H7 (cell line): ENCODE data around the gene TMEM170B. TPM values are rescaled to one million over a fixed set of nuclear protein-coding genes. Genes with fewer than 3 reads are reported as not detected.

Experiments
- DNase-seq: peaks from one replicate; pipeline ENCODE4 v3.0.0; 2012
- H3K27me3 ChIP-seq: 2 replicates; pipeline ENCODE4 v1.6.0; 2011; ENCODE audit warnings: mild to moderate bottlenecking, low read length; ENCODE audit not compliant: control insufficient read depth, insufficient read depth
- H3K36me3 ChIP-seq: replicated peaks from 2 replicates; pipeline ENCODE4 v1.5.1; 2011; ENCODE audit warnings: low read length; ENCODE audit not compliant: control insufficient read depth, insufficient read depth
- H3K4me3 ChIP-seq: 2 replicates; pipeline ENCODE4 v1.5.1; 2011; ENCODE audit warnings: low read depth, mild to moderate bottlenecking, control low read depth, low read length, moderate library complexity; ENCODE audit not compliant: insufficient read depth
- total RNA-seq: library from RNA; depleted of rRNA; stranded (reverse); fragments of >200 nt; shearing (Covaris generic); gene quantifications from 2 replicates; pipeline ENCODE4 v1.2.3, GENCODE V29; 2014

Gene TMEM170B
- total RNA-seq, 1 experiment from 2014 or later: 1.5 TPM

GRCh38 chr6:11515763-11516162, 21.8 kb upstream of the TMEM170B start:
- no peak overlapping the region for H3K4me3 ChIP-seq
- H3K36me3 ChIP-seq: no peaks in the 10 kb centered on the region
- DNase-seq: no peak
- no peaks in the 10 kb centered on the region for H3K27me3 ChIP-seq

- no peaks in the 10 kb centered on the region for H3K27me3 ChIP-seq
- H3K4me3 ChIP-seq: no peak overlapping the region
- H3K36me3 ChIP-seq: no peaks in the 10 kb centered on the region
- no peak for DNase-seq
Observed at GRCh38 chr6:11522812-11523605, 14.5 kb upstream of the TMEM170B start.

GRCh38 chr6:11525468-11526155, 11.9 kb upstream of the TMEM170B start:
- Histone ChIP-seq H3K27me3 (no peaks in the 10 kb centered on the region), H3K36me3 (no peaks in the 10 kb centered on the region)
- DNase-seq: no peak

GRCh38 chr6:11526156-11526505, 11.4 kb upstream of the TMEM170B start:
- no peak for DNase-seq
- no peaks in the 10 kb centered on the region for H3K27me3 ChIP-seq
- H3K4me3 ChIP-seq: no peak overlapping the region
- no peaks in the 10 kb centered on the region for H3K36me3 ChIP-seq

More at GRCh38 chr6:11525468-11526155, 11.9 kb upstream of the TMEM170B start:
- no peak overlapping the region for H3K4me3 ChIP-seq

- Histone ChIP-seq H3K36me3 (no peaks in the 10 kb centered on the region), H3K27me3 (no peaks in the 10 kb centered on the region), H3K4me3 (no peak overlapping the region)
- no peak for DNase-seq
Observed at GRCh38 chr6:11527274-11527870, 10.2 kb upstream of the TMEM170B start.

GRCh38 chr6:11528996-11529395, 8.6 kb upstream of the TMEM170B start:
- H3K4me3 ChIP-seq: no peak overlapping the region
- DNase-seq: no peak
- H3K27me3 ChIP-seq: no peaks in the 10 kb centered on the region
- no peaks in the 10 kb centered on the region for H3K36me3 ChIP-seq

GRCh38 chr6:11532097-11532496, 5.5 kb upstream of the TMEM170B start:
- no peak for DNase-seq
- H3K27me3 ChIP-seq: no peaks in the 10 kb centered on the region
- no peaks in the 10 kb centered on the region for H3K36me3 ChIP-seq
- no peak overlapping the region for H3K4me3 ChIP-seq

- no peaks in the 10 kb centered on the region for H3K36me3 ChIP-seq
- peaks cover 14% of the 10 kb centered on the region for H3K27me3 ChIP-seq
- H3K4me3 ChIP-seq: no peak overlapping the region
- DNase-seq: no peak
Observed at GRCh38 chr6:11534561-11534960, 3.0 kb upstream of the TMEM170B start.

- no peak for DNase-seq
- Histone ChIP-seq H3K36me3 (no peaks in the 10 kb centered on the region), H3K4me3 (no peak overlapping the region), H3K27me3 (peaks cover 15% of the 10 kb centered on the region)
Observed at GRCh38 chr6:11535801-11536230, 1.7 kb upstream of the TMEM170B start.

- Histone ChIP-seq H3K36me3 (no peaks in the 10 kb centered on the region), H3K27me3 (peaks cover 15% of the 10 kb centered on the region), H3K4me3 (peak overlapping the region; percentile 77)
- peak; percentile 58 for DNase-seq
Observed at GRCh38 chr6:11536795-11537194, 754 bp upstream of the TMEM170B start.

- peak; percentile 73 for DNase-seq
Observed at GRCh38 chr6:11538052-11538818, 686 bp downstream of the TMEM170B start.

GRCh38 chr6:11538819-11539468, 1.4 kb downstream of the TMEM170B start:
- Histone ChIP-seq H3K27me3 (peaks cover 15% of the 10 kb centered on the region), H3K4me3 (peak overlapping the region; percentile 77), H3K36me3 (no peaks in the 10 kb centered on the region)
- no peak for DNase-seq

More at GRCh38 chr6:11538052-11538818, 686 bp downstream of the TMEM170B start:
- Histone ChIP-seq H3K27me3 (peaks cover 15% of the 10 kb centered on the region), H3K36me3 (no peaks in the 10 kb centered on the region), H3K4me3 (peak overlapping the region; percentile 77)

- no peaks in the 10 kb centered on the region for H3K36me3 ChIP-seq
- H3K4me3 ChIP-seq: no peak overlapping the region
- peaks cover 15% of the 10 kb centered on the region for H3K27me3 ChIP-seq
- no peak for DNase-seq
Observed at GRCh38 chr6:11542863-11543262, 5.3 kb downstream of the TMEM170B start.

- Histone ChIP-seq H3K36me3 (no peaks in the 10 kb centered on the region), H3K27me3 (peaks cover 6% of the 10 kb centered on the region), H3K4me3 (no peak overlapping the region)
- DNase-seq: no peak
Observed at GRCh38 chr6:11543919-11544518, 6.5 kb downstream of the TMEM170B start.
